Measurements from ENCODE around the gene HOXA3. TPM values are rescaled to one million over a fixed set of nuclear protein-coding genes. Genes with fewer than 3 reads are reported as not detected.

The HOXA3 gene
- total and polyA plus RNA-seq, 4 experiments from 2014 or later: 0.07 TPM; not detected in 3

GRCh38 chr7:27166531-27167505, 14.4 kb upstream of the HOXA3 start:
- Mint-ChIP-seq H3K4me3 (peak overlapping the region in 5 of 8 donors; percentile 7 to 60 (median 36)), H3K27ac (peak overlapping the region in 5 of 7 donors; percentile 50 to 85 (median 57)), H3K9me3 (peaks cover 0 to 54% (median 5%) of the 10 kb centered on the region in 8 donors), H3K27me3 (peaks cover 55 to 68% of the 10 kb centered on the region in 2 donors), H3K36me3 (no peaks in the 10 kb centered on the region), H3K4me1 (peaks cover 14 to 37% (median 23%) of the 10 kb centered on the region in 4 donors)
- peaks cover 90% of the 10 kb centered on the region for H3K27me3 ChIP-seq (ENCODE audit: insufficient read depth, low read length)
- peaks cover 37% of the 10 kb centered on the region for H3K4me1 ChIP-seq (ENCODE audit: insufficient read depth, low read length)
- no peak overlapping the region for H3K27ac ChIP-seq (ENCODE audit: low read depth, low read length)
- no peak for DNase-seq
- H3K36me3 ChIP-seq (ENCODE audit: insufficient read depth, low read length): no peaks in the 10 kb centered on the region
- no peak overlapping the region for H3K4me3 ChIP-seq (ENCODE audit: low read length in 2 of 2)
- CTCF ChIA-PET (ENCODE audit: partially characterized antibody): interaction anchor here (1.0 to 2.1 kb wide), 7 partner anchors 10 to 1305 kb away, joined by 3 to 5 read pairs (median 3); no protein-coding TSS in a partner anchor
- intact Hi-C loops (cut with micrococcal nuclease): loop anchor here (5.0 to 10.0 kb wide), 4 partner anchors 662 to 1305 kb away; partner anchors contain the start of gene SNX10
- H3K9me3 ChIP-seq (ENCODE audit: control insufficient read depth in 1 of 2, low read length in 2 of 2): no peaks in the 10 kb centered on the region
- POLR2A ChIA-PET (ENCODE audit: partially characterized antibody): interaction anchor here (1.0 to 1.9 kb wide), 4 partner anchors 12 to 23 kb away, joined by 3 to 5 read pairs (median 4); no protein-coding TSS in a partner anchor

GRCh38 chr7:27165996-27166530, 13.7 kb upstream of the HOXA3 start:
- Mint-ChIP-seq H3K27ac (peak overlapping the region in 5 of 7 donors; percentile 8 to 92 (median 80)), H3K36me3 (no peaks in the 10 kb centered on the region), H3K4me1 (peaks cover 14 to 33% (median 20%) of the 10 kb centered on the region in 4 donors), H3K4me3 (peak overlapping the region; percentile 26 to 74 (median 60)), H3K9me3 (peaks cover 0 to 50% (median 5%) of the 10 kb centered on the region in 8 donors), H3K27me3 (peaks cover 51 to 62% of the 10 kb centered on the region in 2 donors)
- Histone ChIP-seq H3K4me3 (ENCODE audit: low read length in 2 of 2) (no peak overlapping the region), H3K36me3 (ENCODE audit: insufficient read depth, low read length) (no peaks in the 10 kb centered on the region), H3K27me3 (ENCODE audit: insufficient read depth, low read length) (peaks cover 84% of the 10 kb centered on the region), H3K4me1 (ENCODE audit: insufficient read depth, low read length) (peaks cover 35% of the 10 kb centered on the region), H3K27ac (ENCODE audit: low read depth, low read length) (no peak overlapping the region), H3K9me3 (ENCODE audit: control insufficient read depth in 1 of 2, low read length in 2 of 2) (no peaks in the 10 kb centered on the region)
- CTCF ChIA-PET (ENCODE audit: partially characterized antibody): interaction anchor here (1.0 to 2.1 kb wide), 6 partner anchors 11 to 1304 kb away, joined by 3 to 5 read pairs (median 4); no protein-coding TSS in a partner anchor
- POLR2A ChIA-PET (ENCODE audit: partially characterized antibody): interaction anchor here (1.0 to 1.9 kb wide), 4 partner anchors 11 to 24 kb away, joined by 3 to 5 read pairs (median 4); no protein-coding TSS in a partner anchor
- peak in 1 of 5 donors; percentile 29 for DNase-seq
- intact Hi-C loops (cut with micrococcal nuclease): loop anchor here (5.0 to 10.0 kb wide), 4 partner anchors 661 to 1304 kb away; partner anchors contain the start of gene SNX10

- no peaks in the 10 kb centered on the region for H3K9me3 ChIP-seq (ENCODE audit: control insufficient read depth in 1 of 2, low read length in 2 of 2)
- H3K27ac Mint-ChIP-seq: peak within 1 kb of the TSS in 5 of 7 donors; percentile 80 to 92 (median 89)
- no peaks in the 10 kb centered on the region for H3K36me3 ChIP-seq (ENCODE audit: insufficient read depth, low read length)
- H3K36me3 Mint-ChIP-seq: no peaks in the 10 kb centered on the region
- peak in 1 of 5 donors; percentile 24 for DNase-seq
- ChIA-PET POLR2A (ENCODE audit: partially characterized antibody) (interaction anchor here (1.4 to 1.9 kb wide), 2 partner anchors 16 to 25 kb away, joined by 3 to 5 read pairs; no protein-coding TSS in a partner anchor), CTCF (ENCODE audit: partially characterized antibody) (interaction anchor here (1.0 to 2.1 kb wide), 5 partner anchors 12 to 1303 kb away, joined by 3 to 5 read pairs (median 3); no protein-coding TSS in a partner anchor)
- peaks cover 49 to 60% of the 10 kb centered on the region in 2 donors for H3K27me3 Mint-ChIP-seq
- H3K4me1 ChIP-seq (ENCODE audit: insufficient read depth, low read length): peaks cover 43% of the 10 kb centered on the region
- intact Hi-C loops (cut with micrococcal nuclease): loop anchor here (5.0 to 10.0 kb wide), 4 partner anchors 661 to 1303 kb away; partner anchors contain the start of gene SNX10
- H3K27me3 ChIP-seq (ENCODE audit: insufficient read depth, low read length): peaks cover 80% of the 10 kb centered on the region
- peak within 1 kb of the TSS; percentile 47 to 74 (median 65) for H3K4me3 Mint-ChIP-seq
- H3K9me3 Mint-ChIP-seq: peaks cover 0 to 49% (median 5%) of the 10 kb centered on the region in 8 donors
- no peak within 1 kb of the TSS for H3K27ac ChIP-seq (ENCODE audit: low read depth, low read length)
- H3K4me3 ChIP-seq (ENCODE audit: low read length in 2 of 2): no peak within 1 kb of the TSS
- peaks cover 14 to 36% (median 21%) of the 10 kb centered on the region in 4 donors for H3K4me1 Mint-ChIP-seq
Observed at GRCh38 chr7:27165089-27165995, 13.0 kb upstream of the HOXA3 start, which contains the start of gene HOXA9. TSS of gene HOXA9 (minus strand) at chr7:27165537. CDS start at chr7:27165457, 80 bp downstream.

DNA sequence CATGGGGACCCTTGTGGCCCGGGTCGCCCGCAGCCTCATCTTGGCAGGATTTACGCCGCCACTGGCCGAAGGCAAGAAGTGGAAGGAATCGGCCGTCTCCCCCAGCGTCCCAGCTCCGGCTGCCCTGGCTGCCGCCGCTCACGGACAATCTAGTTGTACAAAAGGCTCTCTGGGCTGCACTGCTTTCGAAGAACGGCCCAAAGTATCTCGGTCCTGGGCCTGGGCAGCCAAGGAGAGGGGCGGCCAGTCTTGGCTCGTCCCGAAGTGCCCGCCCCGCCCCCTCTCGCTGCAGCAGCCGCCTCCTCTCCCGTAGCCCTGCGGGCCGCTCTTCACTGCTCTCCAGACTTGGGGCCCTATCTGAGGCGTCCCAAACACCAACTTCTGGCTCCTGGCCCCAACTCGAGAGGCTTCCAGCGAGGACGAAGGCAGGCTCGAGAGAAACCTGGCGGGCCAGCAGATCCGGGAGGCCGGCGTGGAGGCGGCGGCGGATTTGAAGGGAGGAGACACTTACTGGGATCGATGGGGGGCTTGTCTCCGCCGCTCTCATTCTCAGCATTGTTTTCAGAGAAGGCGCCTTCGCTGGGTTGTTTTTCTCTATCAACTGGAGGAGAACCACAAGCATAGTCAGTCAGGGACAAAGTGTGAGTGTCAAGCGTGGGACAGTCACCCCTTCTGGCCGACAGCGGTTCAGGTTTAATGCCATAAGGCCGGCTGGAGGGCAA, 12.1 kb upstream of the HOXA3 start:
- CTCF ChIA-PET (ENCODE audit: partially characterized antibody): no interaction called here

GRCh38 chr7:27164045-27164366, 11.6 kb upstream of the HOXA3 start:
- Histone ChIP-seq H3K27ac (ENCODE audit: low read depth, low read length) (no peak overlapping the region), H3K27me3 (ENCODE audit: insufficient read depth, low read length) (peaks cover 85% of the 10 kb centered on the region), H3K36me3 (ENCODE audit: insufficient read depth, low read length) (no peaks in the 10 kb centered on the region), H3K4me3 (ENCODE audit: low read length in 2 of 2) (no peak overlapping the region), H3K4me1 (ENCODE audit: insufficient read depth, low read length) (peaks cover 45% of the 10 kb centered on the region), H3K9me3 (ENCODE audit: control insufficient read depth in 1 of 2, low read length in 2 of 2) (no peaks in the 10 kb centered on the region)
- H3K27ac Mint-ChIP-seq: peak overlapping the region in 4 of 7 donors; percentile 19 to 92 (median 80)
- DNase-seq: no peak
- peaks cover 0 to 50% (median 5%) of the 10 kb centered on the region in 8 donors for H3K9me3 Mint-ChIP-seq
- H3K4me1 Mint-ChIP-seq: peaks cover 14 to 44% (median 24%) of the 10 kb centered on the region in 4 donors
- intact Hi-C loops (cut with micrococcal nuclease): loop anchor here (5.0 to 10.0 kb wide), 5 partner anchors 67 to 1312 kb away; partner anchors contain the start of genes HOXA1 and SNX10
- H3K4me3 Mint-ChIP-seq: peak overlapping the region in 2 of 8 donors; percentile 26 to 32
- POLR2A ChIA-PET (ENCODE audit: partially characterized antibody): no interaction called here
- H3K27me3 Mint-ChIP-seq: peaks cover 53 to 69% of the 10 kb centered on the region in 2 donors
- CTCF ChIA-PET (ENCODE audit: partially characterized antibody): interaction anchor here (1.7 kb wide), 1 partner anchor 15 kb away, joined by 8 read pairs; no protein-coding TSS in a partner anchor
- no peaks in the 10 kb centered on the region for H3K36me3 Mint-ChIP-seq

More for the DNA sequence above, 12.1 kb upstream of the HOXA3 start:
- POLR2A ChIA-PET (ENCODE audit: partially characterized antibody): interaction anchor here (1.9 kb wide), 1 partner anchor 26 kb away, joined by 5 read pairs; no protein-coding TSS in a partner anchor
- no peaks in the 10 kb centered on the region for H3K36me3 Mint-ChIP-seq
- peaks cover 52 to 66% of the 10 kb centered on the region in 2 donors for H3K27me3 Mint-ChIP-seq
- peaks cover 83% of the 10 kb centered on the region for H3K27me3 ChIP-seq (ENCODE audit: insufficient read depth, low read length)
- H3K4me1 Mint-ChIP-seq: peaks cover 14 to 44% (median 25%) of the 10 kb centered on the region in 4 donors
- DNase-seq: no peak
- peak overlapping the region in 6 of 8 donors; percentile 25 to 73 (median 51) for H3K4me3 Mint-ChIP-seq
- no peaks in the 10 kb centered on the region for H3K9me3 ChIP-seq (ENCODE audit: control insufficient read depth in 1 of 2, low read length in 2 of 2)
- peaks cover 46% of the 10 kb centered on the region for H3K4me1 ChIP-seq (ENCODE audit: insufficient read depth, low read length)
- H3K9me3 Mint-ChIP-seq: peaks cover 0 to 49% (median 5%) of the 10 kb centered on the region in 8 donors
- no peak overlapping the region for H3K4me3 ChIP-seq (ENCODE audit: low read length in 2 of 2)
- H3K27ac Mint-ChIP-seq: peak overlapping the region in 5 of 7 donors; percentile 25 to 92 (median 89)
- no peak overlapping the region for H3K27ac ChIP-seq (ENCODE audit: low read depth, low read length)
- no peaks in the 10 kb centered on the region for H3K36me3 ChIP-seq (ENCODE audit: insufficient read depth, low read length)
- intact Hi-C loops (cut with micrococcal nuclease): loop anchor here (5.0 to 10.0 kb wide), 6 partner anchors 67 to 1312 kb away; partner anchors contain the start of genes HOXA1 and SNX10
